ENCODE data around the gene TFF1.

Gene TFF1

GRCh38 chr21:42398436-42399028 is 32.2 kb upstream of the TFF1 start:
- Histone ChIP-seq H4K91ac (ENCODE audit: low read depth, low read length, poor library complexity) (no peak overlapping the region), H2BK120ac (ENCODE audit: low read depth, low read length) (no peak overlapping the region), H4K8ac (ENCODE audit: low read depth, low read length) (no peak overlapping the region), H3K9ac (ENCODE audit: low read depth, low read length, poor library complexity) (no peak overlapping the region), H3K4ac (ENCODE audit: low read length) (no peak overlapping the region), H3K4me3 (ENCODE audit: low read length in 2 of 2) (no peak overlapping the region), H2BK5ac (ENCODE audit: low read length) (no peak overlapping the region), H2BK12ac (ENCODE audit: low read length) (no peak overlapping the region), H3K18ac (ENCODE audit: low read length) (no peak overlapping the region), H3K27me3 (ENCODE audit: control insufficient read depth in 3 of 3, insufficient read depth in 3 of 3, low read depth in 1 of 3, low read length in 3 of 3) (peaks cover 0 to 2% (median 0%) of the 10 kb centered on the region in 3 experiments), H3K36me3 (replicated peaks in 1 of 2; ENCODE audit: control insufficient read depth in 2 of 2, insufficient read depth in 2 of 2, low read length in 2 of 2) (no peaks in the 10 kb centered on the region), H2AFZ (ENCODE audit: low read length) (no peak overlapping the region), H3K4me2 (ENCODE audit: insufficient read depth, low read length, poor library complexity, severe bottlenecking) (no peak overlapping the region), H3K27ac (replicated peaks; ENCODE audit: low read length) (no peak overlapping the region), H3K9me3 (replicated peaks in 1 of 2; ENCODE audit: control insufficient read depth in 2 of 2, insufficient read depth in 1 of 2, low read depth in 1 of 2, low read length in 2 of 2) (peaks cover 0 to 2% of the 10 kb centered on the region in 2 donors), H2BK15ac (ENCODE audit: low read length) (no peak overlapping the region), H2AK5ac (ENCODE audit: low read depth, low read length) (no peak overlapping the region), H3K14ac (ENCODE audit: low read length) (no peak overlapping the region), H3K4me1 (ENCODE audit: control insufficient read depth in 2 of 2, insufficient read depth in 1 of 2, low read depth in 1 of 2, low read length in 2 of 2) (no peaks in the 10 kb centered on the region), H3K23ac (ENCODE audit: low read depth, low read length, poor library complexity) (no peak overlapping the region), H3K79me1 (ENCODE audit: low read depth, low read length) (peaks cover 1% of the 10 kb centered on the region)
- DNase-seq (ENCODE audit: low spot score) = no peak
- no CpG with 5 or more reads among the region's 12 CpGs for WGBS, 2 donors (ENCODE audit: extremely low coverage in 2 of 2, insufficient read length in 2 of 2, insufficient replicate concordance in 1 of 2)

- Histone ChIP-seq H3K4ac (ENCODE audit: low read length) (no peak overlapping the region), H2BK120ac (ENCODE audit: low read depth, low read length) (no peak overlapping the region), H3K9ac (ENCODE audit: low read depth, low read length, poor library complexity) (no peak overlapping the region), H3K9me3 (replicated peaks in 1 of 2; ENCODE audit: control insufficient read depth in 2 of 2, insufficient read depth in 1 of 2, low read depth in 1 of 2, low read length in 2 of 2) (peaks cover 0 to 2% of the 10 kb centered on the region in 2 donors), H2BK12ac (ENCODE audit: low read length) (no peak overlapping the region), H3K4me1 (ENCODE audit: control insufficient read depth in 2 of 2, insufficient read depth in 1 of 2, low read depth in 1 of 2, low read length in 2 of 2) (no peaks in the 10 kb centered on the region), H3K4me3 (ENCODE audit: low read length in 2 of 2) (no peak overlapping the region), H2BK5ac (ENCODE audit: low read length) (no peak overlapping the region), H4K91ac (ENCODE audit: low read depth, low read length, poor library complexity) (no peak overlapping the region), H2AFZ (ENCODE audit: low read length) (no peak overlapping the region), H2AK5ac (ENCODE audit: low read depth, low read length) (no peak overlapping the region), H3K18ac (ENCODE audit: low read length) (peak overlapping the region; percentile 25), H2BK15ac (ENCODE audit: low read length) (no peak overlapping the region), H3K79me1 (ENCODE audit: low read depth, low read length) (no peaks in the 10 kb centered on the region), H3K36me3 (replicated peaks in 1 of 2; ENCODE audit: control insufficient read depth in 2 of 2, insufficient read depth in 2 of 2, low read length in 2 of 2) (no peaks in the 10 kb centered on the region), H3K27me3 (ENCODE audit: control insufficient read depth in 3 of 3, insufficient read depth in 3 of 3, low read depth in 1 of 3, low read length in 3 of 3) (peaks cover 0 to 2% (median 0%) of the 10 kb centered on the region in 3 experiments), H3K14ac (ENCODE audit: low read length) (no peak overlapping the region), H4K8ac (ENCODE audit: low read depth, low read length) (no peak overlapping the region), H3K4me2 (ENCODE audit: insufficient read depth, low read length, poor library complexity, severe bottlenecking) (no peak overlapping the region), H3K27ac (replicated peaks; ENCODE audit: low read length) (no peak overlapping the region), H3K23ac (ENCODE audit: low read depth, low read length, poor library complexity) (peak overlapping the region; percentile 31)
- no peak for DNase-seq (ENCODE audit: low spot score)
- WGBS, 2 donors (ENCODE audit: extremely low coverage in 2 of 2, insufficient read length in 2 of 2, insufficient replicate concordance in 1 of 2) = no CpG with 5 or more reads among the region's 14 CpGs
Measured at GRCh38 chr21:42397746-42398394, 31.5 kb upstream of the TFF1 start.

- no peak overlapping the region for H2BK120ac ChIP-seq (ENCODE audit: low read depth, low read length)
- H2BK12ac ChIP-seq (ENCODE audit: low read length) = no peak overlapping the region
- no peaks in the 10 kb centered on the region for H3K36me3 ChIP-seq (replicated peaks in 1 of 2; ENCODE audit: control insufficient read depth in 2 of 2, insufficient read depth in 2 of 2, low read length in 2 of 2)
- H3K4me3 ChIP-seq (ENCODE audit: low read length in 2 of 2) = no peak overlapping the region
- no peaks in the 10 kb centered on the region for H3K79me1 ChIP-seq (ENCODE audit: low read depth, low read length)
- no peak overlapping the region for H3K14ac ChIP-seq (ENCODE audit: low read length)
- peaks cover 0 to under 1% of the 10 kb centered on the region in 2 donors for H3K9me3 ChIP-seq (replicated peaks in 1 of 2; ENCODE audit: control insufficient read depth in 2 of 2, insufficient read depth in 1 of 2, low read depth in 1 of 2, low read length in 2 of 2)
- no peak overlapping the region for H3K23ac ChIP-seq (ENCODE audit: low read depth, low read length, poor library complexity)
- H2BK15ac ChIP-seq (ENCODE audit: low read length) = no peak overlapping the region
- H3K27ac ChIP-seq (replicated peaks; ENCODE audit: low read length) = no peak overlapping the region
- H2BK5ac ChIP-seq (ENCODE audit: low read length) = no peak overlapping the region
- no peak for DNase-seq (ENCODE audit: low spot score)
- no peak overlapping the region for H3K18ac ChIP-seq (ENCODE audit: low read length)
- no peak overlapping the region for H2AK5ac ChIP-seq (ENCODE audit: low read depth, low read length)
- no peak overlapping the region for H2AFZ ChIP-seq (ENCODE audit: low read length)
- H4K8ac ChIP-seq (ENCODE audit: low read depth, low read length) = no peak overlapping the region
- H3K4me2 ChIP-seq (ENCODE audit: insufficient read depth, low read length, poor library complexity, severe bottlenecking) = no peak overlapping the region
- H3K4ac ChIP-seq (ENCODE audit: low read length) = no peak overlapping the region
- H3K9ac ChIP-seq (ENCODE audit: low read depth, low read length, poor library complexity) = no peak overlapping the region
- WGBS, 2 donors (ENCODE audit: extremely low coverage in 2 of 2, insufficient read length in 2 of 2, insufficient replicate concordance in 1 of 2) = no CpG with 5 or more reads among the region's 19 CpGs
- peak overlapping the region; percentile 48 for H4K91ac ChIP-seq (ENCODE audit: low read depth, low read length, poor library complexity)
- peaks cover 0 to 2% (median 0%) of the 10 kb centered on the region in 3 experiments for H3K27me3 ChIP-seq (ENCODE audit: control insufficient read depth in 3 of 3, insufficient read depth in 3 of 3, low read depth in 1 of 3, low read length in 3 of 3)
- H3K4me1 ChIP-seq (ENCODE audit: control insufficient read depth in 2 of 2, insufficient read depth in 1 of 2, low read depth in 1 of 2, low read length in 2 of 2) = no peaks in the 10 kb centered on the region
Measured at GRCh38 chr21:42396799-42397745, 30.7 kb upstream of the TFF1 start.
